LNCAP (cell line): ENCODE results near the gene FES.
A peak's percentile ranks its signal among the peaks of the same experiment; 100 is the strongest.

Source experiments
- CTCF ChIP-seq: fragments of 450-650 bp; IDR thresholded peaks from 2 replicates; pipeline ENCODE4 v1.5.1; 2017; ENCODE audit warnings: mild to moderate bottlenecking

Gene FES

DNA sequence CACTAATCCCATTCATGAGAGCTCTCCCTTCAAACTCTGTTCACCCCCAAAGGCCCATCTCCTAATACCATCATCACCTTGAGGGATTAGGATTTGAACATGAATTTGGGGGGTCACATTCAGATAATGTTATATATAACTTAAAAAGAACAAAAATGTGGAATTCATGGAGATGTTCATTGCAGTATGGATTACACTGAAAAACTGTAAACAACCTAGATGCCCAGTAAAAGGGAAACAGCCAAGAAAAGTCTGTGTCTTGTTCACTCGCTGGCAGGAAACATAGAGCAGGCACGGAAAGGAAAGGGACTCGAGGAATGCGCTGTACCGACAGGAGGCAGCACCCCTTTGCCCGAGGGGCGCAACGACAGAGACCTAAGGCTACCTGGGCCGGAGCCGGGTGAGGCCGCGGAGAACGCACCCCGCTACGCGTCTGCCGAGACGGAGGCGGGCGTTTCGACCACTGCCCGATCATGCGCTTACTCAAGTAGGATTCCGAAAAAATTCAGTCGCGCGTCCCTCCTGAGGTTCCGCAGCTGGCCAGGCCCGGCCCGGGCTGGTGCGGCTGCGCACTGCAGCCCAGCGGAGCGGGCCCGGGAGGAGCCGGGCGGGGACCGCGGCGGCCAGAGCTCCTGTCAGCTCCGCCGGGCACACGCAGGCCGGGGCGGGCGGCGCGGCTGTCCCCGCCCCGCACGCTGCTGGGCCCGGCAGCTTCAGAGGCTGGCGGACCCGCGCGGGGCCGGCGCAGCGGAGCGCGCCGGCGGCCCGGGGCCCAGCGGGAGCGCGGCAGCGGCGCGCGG, 17.9 kb downstream of the FES start:
- TF ChIP-seq CTCF: peak; percentile 76

DNA sequence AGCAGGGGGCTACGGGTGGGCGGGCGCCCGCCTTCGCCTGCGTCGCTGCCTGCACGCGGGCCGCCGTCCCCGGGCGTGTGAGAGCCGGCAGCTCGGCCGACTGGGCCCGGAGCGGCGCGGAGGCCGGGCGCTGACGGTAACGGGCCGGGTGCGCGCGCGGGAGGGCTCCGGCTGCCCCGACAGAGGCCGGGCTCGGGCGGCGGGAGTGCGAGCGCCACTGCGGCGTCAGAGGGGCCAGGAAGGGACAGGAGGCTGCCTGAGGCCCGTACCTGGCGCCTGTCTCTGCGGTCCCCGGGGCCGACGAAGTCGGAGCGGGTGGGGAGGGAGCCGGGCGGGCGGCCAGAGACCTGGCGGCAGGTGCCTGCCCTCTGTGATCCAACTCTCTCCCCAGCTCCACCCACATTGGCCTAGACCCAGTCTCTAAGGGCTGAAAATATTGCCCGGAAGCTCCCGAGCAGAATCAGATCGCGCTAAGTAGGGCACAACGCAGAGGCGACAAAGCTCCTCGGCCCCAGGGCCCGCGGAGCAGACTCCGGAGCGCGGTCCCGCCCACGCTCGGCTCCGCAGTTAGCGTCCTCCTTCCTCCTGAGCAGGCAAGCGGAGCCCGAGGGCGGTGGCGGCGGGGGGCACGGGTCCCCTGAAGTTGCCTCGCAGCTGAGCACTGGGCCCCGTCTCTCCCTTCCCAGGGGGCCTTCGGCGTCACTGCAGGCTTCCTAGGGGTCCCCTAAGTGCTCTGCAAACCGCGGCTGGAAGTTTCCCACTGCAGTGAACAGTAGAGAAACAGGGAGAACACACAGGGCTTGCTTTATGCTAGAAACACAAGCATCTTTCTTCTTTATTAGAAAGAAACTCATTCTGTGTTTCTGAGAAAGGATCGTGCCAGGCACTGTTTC, 18.8 kb downstream of the FES start, which contains the start of gene MAN2A2:
TSS of gene MAN2A2 (plus strand) at position 463 of the 893 bp plus-strand sequence. CDS start 906 bp downstream, outside the sequence.
- no peak for TF ChIP-seq CTCF

- peak; percentile 20; the same call in 1 of the 2 replicates for TF ChIP-seq CTCF
Observed at GRCh38 chr15:90903733-90904536, 19.6 kb downstream of the FES start.

GRCh38 chr15:90904746-90905145, 20.4 kb downstream of the FES start:
- TF ChIP-seq CTCF: no peak

GRCh38 chr15:90905306-90906180, 21.2 kb downstream of the FES start:
- no peak for TF ChIP-seq CTCF

- TF ChIP-seq CTCF: no peak
Observed at GRCh38 chr15:90906181-90906849, 22.0 kb downstream of the FES start.
